ENCODE measurements around the gene P4HA2. TPM values are rescaled to one million over a fixed set of nuclear protein-coding genes. Genes with fewer than 3 reads are reported as not detected.

Gene P4HA2
- total RNA-seq, 2 donors from 2014 or later: 15.1 to 19.6 TPM

DNA sequence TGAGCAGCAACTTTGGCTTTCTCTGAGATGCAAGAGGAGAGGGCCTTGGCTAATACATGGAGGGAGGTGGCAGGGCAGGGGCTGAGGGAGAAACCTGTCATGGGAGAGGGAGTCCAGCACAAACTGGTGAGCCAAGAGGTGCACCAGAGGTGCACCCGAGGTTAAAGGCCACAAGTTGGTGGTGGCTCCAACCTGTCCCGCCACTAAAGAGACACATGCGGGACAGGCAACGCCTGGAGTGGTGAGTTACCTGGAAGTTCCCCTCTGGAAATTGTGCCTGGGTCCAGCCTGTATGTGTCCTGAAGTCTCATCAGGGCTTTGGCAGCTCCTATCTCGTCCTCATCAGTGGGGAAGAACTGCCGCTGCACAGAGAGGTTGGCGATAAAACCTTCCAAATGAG lies 14.0 kb downstream of the P4HA2 start:
- H3K27me3 Mint-ChIP-seq (ENCODE audit: insufficient read depth): no peaks in the 10 kb centered on the region
- H3K4me3 Mint-ChIP-seq: no peak overlapping the region
- H3K4me1 ChIP-seq (ENCODE audit: control insufficient read depth, insufficient read depth, low read length): no peaks in the 10 kb centered on the region
- no peaks in the 10 kb centered on the region for H3K27me3 ChIP-seq (ENCODE audit: control insufficient read depth, insufficient read depth, low read length, poor library complexity, severe bottlenecking)
- H3K9me3 ChIP-seq (ENCODE audit: control insufficient read depth, low read length): no peaks in the 10 kb centered on the region
- H3K36me3 Mint-ChIP-seq (ENCODE audit: low read depth): no peaks in the 10 kb centered on the region
- H3K4me1 Mint-ChIP-seq: no peaks in the 10 kb centered on the region
- DNase-seq: no peak
- H3K9ac ChIP-seq (ENCODE audit: extremely low read depth, low read length, poor library complexity, severe bottlenecking): no peak overlapping the region
- no peak overlapping the region for H3K27ac ChIP-seq (ENCODE audit: low read depth, low read length)
- no peak overlapping the region for H3K27ac Mint-ChIP-seq
- H3K36me3 ChIP-seq (ENCODE audit: control insufficient read depth, insufficient read depth, low read length): peaks cover 3% of the 10 kb centered on the region
- no peak overlapping the region for H3K4me3 ChIP-seq (ENCODE audit: low read length)
- H3K9me3 Mint-ChIP-seq: no peaks in the 10 kb centered on the region
- 93 to 95% methylated on average over 6 to 7 of the region's 7 CpGs for whole genome bisulfite sequencing, 2 experiments (ENCODE audit: insufficient coverage in 1 of 2, insufficient read length in 1 of 2)
- TF ChIP-seq, protein P1, sequence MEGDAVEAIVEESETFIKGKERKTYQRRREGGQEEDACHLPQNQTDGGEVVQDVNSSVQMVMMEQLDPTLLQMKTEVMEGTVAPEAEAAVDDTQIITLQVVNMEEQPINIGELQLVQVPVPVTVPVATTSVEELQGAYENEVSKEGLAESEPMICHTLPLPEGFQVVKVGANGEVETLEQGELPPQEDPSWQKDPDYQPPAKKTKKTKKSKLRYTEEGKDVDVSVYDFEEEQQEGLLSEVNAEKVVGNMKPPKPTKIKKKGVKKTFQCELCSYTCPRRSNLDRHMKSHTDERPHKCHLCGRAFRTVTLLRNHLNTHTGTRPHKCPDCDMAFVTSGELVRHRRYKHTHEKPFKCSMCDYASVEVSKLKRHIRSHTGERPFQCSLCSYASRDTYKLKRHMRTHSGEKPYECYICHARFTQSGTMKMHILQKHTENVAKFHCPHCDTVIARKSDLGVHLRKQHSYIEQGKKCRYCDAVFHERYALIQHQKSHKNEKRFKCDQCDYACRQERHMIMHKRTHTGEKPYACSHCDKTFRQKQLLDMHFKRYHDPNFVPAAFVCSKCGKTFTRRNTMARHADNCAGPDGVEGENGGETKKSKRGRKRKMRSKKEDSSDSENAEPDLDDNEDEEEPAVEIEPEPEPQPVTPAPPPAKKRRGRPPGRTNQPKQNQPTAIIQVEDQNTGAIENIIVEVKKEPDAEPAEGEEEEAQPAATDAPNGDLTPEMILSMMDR (conservative IDR thresholded peaks at IDR 0.05): no peak

DNA sequence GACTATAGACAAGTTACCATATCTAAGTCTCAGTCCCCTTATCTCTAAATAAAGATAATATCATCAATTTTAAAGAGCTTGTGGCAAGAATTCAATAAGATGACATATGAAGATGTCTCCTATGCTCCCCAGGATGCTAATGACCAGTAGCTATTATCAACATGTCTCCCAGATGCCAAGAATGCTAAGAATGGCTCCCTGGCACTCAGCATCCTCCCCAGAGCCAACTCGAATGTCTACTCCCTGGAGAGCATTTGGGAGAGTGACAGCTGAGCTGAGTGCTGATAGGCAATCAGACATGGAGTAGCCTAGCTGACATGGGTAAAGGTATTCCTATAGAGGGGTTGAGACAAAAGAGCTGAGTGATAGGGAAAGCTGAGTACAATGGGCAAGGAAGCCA lies 15.9 kb downstream of the P4HA2 start:
- H3K36me3 Mint-ChIP-seq (ENCODE audit: low read depth): peaks cover 5% of the 10 kb centered on the region
- TF ChIP-seq, protein P1 (conservative IDR thresholded peaks at IDR 0.05): no peak
- no peaks in the 10 kb centered on the region for H3K27me3 Mint-ChIP-seq (ENCODE audit: insufficient read depth)
- H3K36me3 ChIP-seq (ENCODE audit: control insufficient read depth, insufficient read depth, low read length): peaks cover 3% of the 10 kb centered on the region
- WGBS, 2 experiments (ENCODE audit: insufficient coverage in 1 of 2, insufficient read length in 1 of 2): 60 to 73% methylated on average over 1 of the region's 1 CpG
- no peak overlapping the region for H3K27ac Mint-ChIP-seq
- H3K27ac ChIP-seq (ENCODE audit: low read depth, low read length): no peak overlapping the region
- H3K4me1 Mint-ChIP-seq: peaks cover 6% of the 10 kb centered on the region
- DNase-seq: peak; percentile 68
- H3K4me1 ChIP-seq (ENCODE audit: control insufficient read depth, insufficient read depth, low read length): no peaks in the 10 kb centered on the region
- H3K27me3 ChIP-seq (ENCODE audit: control insufficient read depth, insufficient read depth, low read length, poor library complexity, severe bottlenecking): no peaks in the 10 kb centered on the region
- H3K9me3 Mint-ChIP-seq: no peaks in the 10 kb centered on the region
- no peak overlapping the region for H3K4me3 Mint-ChIP-seq
- H3K9ac ChIP-seq (ENCODE audit: extremely low read depth, low read length, poor library complexity, severe bottlenecking): no peak overlapping the region
- H3K9me3 ChIP-seq (ENCODE audit: control insufficient read depth, low read length): no peaks in the 10 kb centered on the region
- no peak overlapping the region for H3K4me3 ChIP-seq (ENCODE audit: low read length)

DNA sequence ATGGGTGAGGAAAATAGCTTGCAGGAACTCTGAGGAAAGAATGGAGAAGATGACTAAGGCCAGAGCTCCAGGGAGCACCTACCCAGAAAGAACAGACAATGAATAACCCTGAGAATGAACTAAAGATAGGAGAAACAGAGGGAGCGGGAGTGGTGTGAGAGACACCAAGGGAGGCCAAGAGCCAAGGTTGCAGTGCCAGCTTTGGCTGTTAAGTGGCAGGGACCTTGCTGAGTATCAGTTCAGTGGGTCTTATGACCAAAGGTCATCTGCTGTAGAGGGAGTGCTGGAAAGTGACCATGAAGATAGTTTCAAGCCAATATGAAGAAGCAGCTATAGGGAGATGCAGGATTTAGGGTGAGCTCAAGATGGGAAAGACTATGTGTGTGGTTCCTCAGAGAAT lies 16.7 kb downstream of the P4HA2 start:
- TF ChIP-seq, protein P1 (conservative IDR thresholded peaks at IDR 0.05): no peak
- H3K36me3 Mint-ChIP-seq (ENCODE audit: low read depth): peaks cover 5% of the 10 kb centered on the region
- Histone ChIP-seq H3K9me3 (ENCODE audit: control insufficient read depth, low read length) (no peaks in the 10 kb centered on the region), H3K4me1 (ENCODE audit: control insufficient read depth, insufficient read depth, low read length) (no peaks in the 10 kb centered on the region), H3K27me3 (ENCODE audit: control insufficient read depth, insufficient read depth, low read length, poor library complexity, severe bottlenecking) (no peaks in the 10 kb centered on the region), H3K27ac (ENCODE audit: low read depth, low read length) (no peak overlapping the region), H3K9ac (ENCODE audit: extremely low read depth, low read length, poor library complexity, severe bottlenecking) (no peak overlapping the region), H3K4me3 (ENCODE audit: low read length) (no peak overlapping the region), H3K36me3 (ENCODE audit: control insufficient read depth, insufficient read depth, low read length) (peaks cover 3% of the 10 kb centered on the region)
- no peak overlapping the region for H3K27ac Mint-ChIP-seq
- H3K27me3 Mint-ChIP-seq (ENCODE audit: insufficient read depth): no peaks in the 10 kb centered on the region
- WGBS, 2 experiments (ENCODE audit: insufficient coverage in 1 of 2, insufficient read length in 1 of 2): 100% methylated on average over 1 of the region's 1 CpG
- no peak for DNase-seq
- no peaks in the 10 kb centered on the region for H3K9me3 Mint-ChIP-seq
- peaks cover 6% of the 10 kb centered on the region for H3K4me1 Mint-ChIP-seq
- H3K4me3 Mint-ChIP-seq: no peak overlapping the region

Measured in endodermal cell (in vitro differentiated cells).